Raji (cell line): Measurements from ENCODE around the gene PML.

Source experiments
- POLR2A ChIP-seq: IDR thresholded peaks from 2 replicates; pipeline ENCODE4 v1.6.1; 2011; ENCODE audit warnings: low read depth, low read length, control low read depth; ENCODE audit not compliant: insufficient read depth

The PML gene

GRCh38 chr15:74022706-74023470, 28.4 kb downstream of the PML start:
- TF ChIP-seq POLR2A = no peak

GRCh38 chr15:74024687-74025086, 30.2 kb downstream of the PML start:
- no peak for TF ChIP-seq POLR2A

GRCh38 chr15:74025436-74025835, 30.9 kb downstream of the PML start:
- no peak for TF ChIP-seq POLR2A

GRCh38 chr15:74027688-74028087, 33.2 kb downstream of the PML start:
- no peak for TF ChIP-seq POLR2A

GRCh38 chr15:74028646-74029045, 34.1 kb downstream of the PML start:
- no peak for TF ChIP-seq POLR2A

GRCh38 chr15:74032046-74032445, 37.5 kb downstream of the PML start:
- TF ChIP-seq POLR2A = no peak

- TF ChIP-seq POLR2A = no peak
These were observed 38.4 kb downstream of the PML start for GRCh38 chr15:74032606-74033561.

- TF ChIP-seq POLR2A = no peak
These were observed 39.8 kb downstream of the PML start for GRCh38 chr15:74034206-74034755.

- TF ChIP-seq POLR2A = no peak
These were observed 40.9 kb downstream of the PML start for GRCh38 chr15:74035121-74036017.

GRCh38 chr15:74036271-74037170, 42.0 kb downstream of the PML start:
- TF ChIP-seq POLR2A = no peak

GRCh38 chr15:74037171-74038117, 42.9 kb downstream of the PML start:
- TF ChIP-seq POLR2A = no peak

- TF ChIP-seq POLR2A = no peak
These were observed 44.5 kb downstream of the PML start for GRCh38 chr15:74038707-74039655.

GRCh38 chr15:74039656-74040010, 45.1 kb downstream of the PML start:
- TF ChIP-seq POLR2A = no peak
